Measurements from ENCODE around the gene ZYG11B.
A peak's percentile ranks its signal among the peaks of the same experiment; 100 is the strongest.
"Not testable (repeated sequence)": the region's sequence is repeated elsewhere in the genome, so short reads cannot be mapped to it uniquely, and the experiment has no call there.

ZYG11B gene

GRCh38 chr1:52726265-52727113, at the start of gene ZYG11B:
ZYG11B (plus strand) TSS chr1:52726453; CDS start chr1:52726654, 201 bp downstream.
- DNase-seq (ENCODE audit: low read depth in 2 of 2): peak; percentile 62 to 82

- DNase-seq (ENCODE audit: low read depth in 2 of 2): no peak
Measured at GRCh38 chr1:52677076-52677806, 49.0 kb upstream of the ZYG11B start.

- no peak for DNase-seq (ENCODE audit: low read depth in 2 of 2)
Measured at GRCh38 chr1:52679048-52679447, 47.2 kb upstream of the ZYG11B start.

- DNase-seq (ENCODE audit: low read depth in 2 of 2): no peak
Measured at GRCh38 chr1:52679498-52679897, 46.8 kb upstream of the ZYG11B start.

GRCh38 chr1:52680353-52680752, 45.9 kb upstream of the ZYG11B start:
- DNase-seq (ENCODE audit: low read depth in 2 of 2): no peak

- no peak for DNase-seq (ENCODE audit: low read depth in 2 of 2)
Measured at GRCh38 chr1:52681136-52681535, 45.1 kb upstream of the ZYG11B start.

- no peak for DNase-seq (ENCODE audit: low read depth in 2 of 2)
Measured at GRCh38 chr1:52683367-52683940, 42.8 kb upstream of the ZYG11B start.

GRCh38 chr1:52684545-52684944, 41.7 kb upstream of the ZYG11B start:
- no peak for DNase-seq (ENCODE audit: low read depth in 2 of 2)

GRCh38 chr1:52686261-52686751, 39.9 kb upstream of the ZYG11B start:
- DNase-seq (ENCODE audit: low read depth in 2 of 2): peak; percentile 26 to 47

GRCh38 chr1:52686830-52687229, 39.4 kb upstream of the ZYG11B start:
- no peak for DNase-seq (ENCODE audit: low read depth in 2 of 2)

GRCh38 chr1:52691821-52692220, 34.4 kb upstream of the ZYG11B start:
- no peak for DNase-seq (ENCODE audit: low read depth in 2 of 2)

GRCh38 chr1:52692697-52693096, 33.6 kb upstream of the ZYG11B start:
- no peak for DNase-seq (ENCODE audit: low read depth in 2 of 2)

- not testable (repeated sequence) for DNase-seq (ENCODE audit: low read depth in 2 of 2)
Measured at GRCh38 chr1:52693351-52693750, 32.9 kb upstream of the ZYG11B start.

GRCh38 chr1:52693843-52694242, 32.4 kb upstream of the ZYG11B start:
- no peak for DNase-seq (ENCODE audit: low read depth in 2 of 2)

GRCh38 chr1:52695627-52696026, 30.6 kb upstream of the ZYG11B start:
- DNase-seq (ENCODE audit: low read depth in 2 of 2): no peak

GRCh38 chr1:52697795-52698674, 28.2 kb upstream of the ZYG11B start, which contains the start of gene COA7:
COA7 (minus strand) TSS chr1:52698347; CDS start chr1:52698326, 21 bp downstream.
- DNase-seq (ENCODE audit: low read depth in 2 of 2): peak; percentile 21 to 42

- peak; percentile 52 to 65 for DNase-seq (ENCODE audit: low read depth in 2 of 2)
Measured at GRCh38 chr1:52702886-52703787, 23.1 kb upstream of the ZYG11B start.

- DNase-seq (ENCODE audit: low read depth in 2 of 2): no peak
Measured at GRCh38 chr1:52706136-52706670, 20.1 kb upstream of the ZYG11B start.

GRCh38 chr1:52706941-52707926, 19.0 kb upstream of the ZYG11B start:
- DNase-seq (ENCODE audit: low read depth in 2 of 2): no peak

All from stimulated activated CD8-positive, alpha-beta memory T cell treated with anti-CD3 and anti-CD28 coated beads, Interleukin-15, amount 100 ng/mL, for 4 hours (primary cell).